ENCODE data around the gene IQSEC3.

The IQSEC3 gene

GRCh38 chr12:144650-145284, 78.2 kb downstream of the IQSEC3 start:
- DNase-seq, result no peak

GRCh38 chr12:145369-145960, 78.9 kb downstream of the IQSEC3 start:
- no peak for DNase-seq

GRCh38 chr12:147242-147641, 80.7 kb downstream of the IQSEC3 start:
- no peak for DNase-seq

GRCh38 chr12:148676-149416, 82.3 kb downstream of the IQSEC3 start:
- DNase-seq, result no peak

GRCh38 chr12:151579-151978, 85.0 kb downstream of the IQSEC3 start:
- DNase-seq, result no peak

- no peak for DNase-seq
Observed at GRCh38 chr12:152440-152839, 85.9 kb downstream of the IQSEC3 start.

GRCh38 chr12:153080-153746, 86.6 kb downstream of the IQSEC3 start:
- peak; percentile 9 for DNase-seq

GRCh38 chr12:154058-154457, 87.5 kb downstream of the IQSEC3 start:
- DNase-seq, result no peak

GRCh38 chr12:155006-155405, 88.4 kb downstream of the IQSEC3 start:
- DNase-seq, result no peak

GRCh38 chr12:155646-156045, 89.1 kb downstream of the IQSEC3 start:
- DNase-seq, result no peak

- no peak for DNase-seq
Observed at GRCh38 chr12:156945-157344, 90.4 kb downstream of the IQSEC3 start.

- no peak for DNase-seq
Observed at GRCh38 chr12:157644-158043, 91.1 kb downstream of the IQSEC3 start.

- no peak for DNase-seq
Observed at GRCh38 chr12:159156-159782, 92.7 kb downstream of the IQSEC3 start.

GRCh38 chr12:160858-161257, 94.3 kb downstream of the IQSEC3 start:
- no peak for DNase-seq

GRCh38 chr12:161823-162222, 95.3 kb downstream of the IQSEC3 start:
- DNase-seq, result no peak

- peak; percentile 52 for DNase-seq
Observed at GRCh38 chr12:162467-163307, 96.1 kb downstream of the IQSEC3 start.

- no peak for DNase-seq
Observed at GRCh38 chr12:163406-163986, 96.9 kb downstream of the IQSEC3 start.

GRCh38 chr12:164207-164606, 97.6 kb downstream of the IQSEC3 start:
- DNase-seq, result no peak

GRCh38 chr12:165862-166368, 99.3 kb downstream of the IQSEC3 start:
- DNase-seq, result no peak

GRCh38 chr12:166425-167075, 100.0 kb downstream of the IQSEC3 start:
- DNase-seq, result no peak

- DNase-seq, result no peak
Observed at GRCh38 chr12:167959-168600, 101.5 kb downstream of the IQSEC3 start.

Data from NCI-H748 treated with DMSO at 0.1 percent for 48 hours (cell line).